Osteoblast (primary cell): ENCODE results near the gene NCEH1. TPM values are rescaled to one million over a fixed set of nuclear protein-coding genes. Genes with fewer than 3 reads are reported as not detected.
"Not testable (repeated sequence)": the region's sequence is repeated elsewhere in the genome, so short reads cannot be mapped to it uniquely, and the experiment has no call there.

Experiments
- DNase-seq: peaks from one replicate; pipeline ENCODE4 v3.0.0; 2011; ENCODE audit warnings: low spot score, mixed read lengths; ENCODE audit not compliant: insufficient read length; ENCODE audit errors: missing footprints
- H2AFZ ChIP-seq: 2 replicates; pipeline ENCODE4 v1.6.0; 2011; ENCODE audit warnings: mild to moderate bottlenecking, low read length
- H3K27ac ChIP-seq: 2 replicates; pipeline ENCODE4 v1.5.1; 2011; ENCODE audit warnings: mild to moderate bottlenecking, low read depth, low read length, moderate library complexity
- H3K27me3 ChIP-seq: 2 replicates; pipeline ENCODE4 v1.6.0; 2012; ENCODE audit warnings: mild to moderate bottlenecking, control low read depth, inconsistent platforms, low read length, moderate library complexity; ENCODE audit not compliant: insufficient read depth
- H3K36me3 ChIP-seq: 2 replicates; pipeline ENCODE4 v1.5.1; 2011; ENCODE audit warnings: mild to moderate bottlenecking, low read length, control low read depth, moderate library complexity; ENCODE audit not compliant: insufficient read depth
- H3K4me1 ChIP-seq: 2 replicates; pipeline ENCODE4 v1.5.1; 2011; ENCODE audit warnings: mild to moderate bottlenecking, low read length, control low read depth, moderate library complexity; ENCODE audit not compliant: insufficient read depth
- H3K4me2 ChIP-seq: 2 replicates; pipeline ENCODE4 v1.6.0; 2011; ENCODE audit warnings: mild to moderate bottlenecking, low read length; ENCODE audit not compliant: insufficient read depth
- H3K4me3 ChIP-seq: fragments of 200-600 bp; sonication (generic); 3 replicates; pipeline ENCODE4 v1.5.1; 2012; ENCODE audit warnings: mild to moderate bottlenecking, low read length, inconsistent platforms; ENCODE audit not compliant: insufficient read depth
- H3K79me2 ChIP-seq: 2 replicates; pipeline ENCODE4 v1.6.0; 2012; ENCODE audit warnings: mild to moderate bottlenecking, low read length, control low read depth, inconsistent platforms; ENCODE audit not compliant: insufficient read depth
- H3K9me3 ChIP-seq: 2 replicates; pipeline ENCODE4 v1.5.1; 2011; ENCODE audit warnings: low read depth, low read length, control low read depth
- H4K20me1 ChIP-seq: 2 replicates; pipeline ENCODE4 v1.6.0; 2012; ENCODE audit warnings: mild to moderate bottlenecking, low read length, control low read depth; ENCODE audit not compliant: insufficient read depth
- total RNA-seq: library from RNA; depleted of rRNA; stranded (reverse); fragments of >200 nt; gene quantifications from 2 replicates; pipeline ENCODE4 v1.2.3, GENCODE V29; 2012
- TF ChIP-seq, protein P1 (sequence below): IDR thresholded peaks from 2 replicates; pipeline ENCODE4 v1.5.1; 2011; ENCODE audit warnings: mild to moderate bottlenecking, low read depth, low read length, moderate library complexity; ENCODE audit errors: extremely low read depth

NCEH1 gene
- total RNA-seq, 1 donor: 10.9 TPM

DNA sequence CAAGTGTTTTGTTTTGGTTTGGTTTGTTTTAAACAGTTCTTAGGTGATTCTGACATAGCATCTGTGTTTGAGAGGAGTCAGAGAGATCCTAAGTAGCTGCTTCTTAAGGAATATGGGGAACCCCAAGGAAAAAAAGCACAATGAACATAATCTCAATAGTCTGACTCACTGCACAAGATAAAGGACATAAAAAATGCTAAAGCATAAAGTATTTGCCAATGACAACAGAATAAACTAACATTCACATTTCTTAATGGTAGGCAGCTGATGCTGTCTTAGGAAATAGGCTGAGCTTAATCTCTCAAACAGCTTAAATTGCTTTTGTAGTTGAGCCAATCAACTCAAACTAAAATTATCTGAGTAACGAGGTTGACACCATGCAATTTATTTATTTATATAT, 2.9 kb downstream of the NCEH1 start:
- Histone ChIP-seq H3K4me1 (peaks cover 22% of the 10 kb centered on the region), H2AFZ (no peak overlapping the region), H3K4me3 (no peak overlapping the region), H3K27me3 (no peaks in the 10 kb centered on the region), H3K79me2 (peaks cover 71% of the 10 kb centered on the region), H3K36me3 (no peaks in the 10 kb centered on the region), H3K4me2 (peak overlapping the region; percentile 83), H3K27ac (peak overlapping the region; percentile 97), H3K9me3 (no peaks in the 10 kb centered on the region), H4K20me1 (peaks cover 5% of the 10 kb centered on the region)
- TF ChIP-seq, protein P1, sequence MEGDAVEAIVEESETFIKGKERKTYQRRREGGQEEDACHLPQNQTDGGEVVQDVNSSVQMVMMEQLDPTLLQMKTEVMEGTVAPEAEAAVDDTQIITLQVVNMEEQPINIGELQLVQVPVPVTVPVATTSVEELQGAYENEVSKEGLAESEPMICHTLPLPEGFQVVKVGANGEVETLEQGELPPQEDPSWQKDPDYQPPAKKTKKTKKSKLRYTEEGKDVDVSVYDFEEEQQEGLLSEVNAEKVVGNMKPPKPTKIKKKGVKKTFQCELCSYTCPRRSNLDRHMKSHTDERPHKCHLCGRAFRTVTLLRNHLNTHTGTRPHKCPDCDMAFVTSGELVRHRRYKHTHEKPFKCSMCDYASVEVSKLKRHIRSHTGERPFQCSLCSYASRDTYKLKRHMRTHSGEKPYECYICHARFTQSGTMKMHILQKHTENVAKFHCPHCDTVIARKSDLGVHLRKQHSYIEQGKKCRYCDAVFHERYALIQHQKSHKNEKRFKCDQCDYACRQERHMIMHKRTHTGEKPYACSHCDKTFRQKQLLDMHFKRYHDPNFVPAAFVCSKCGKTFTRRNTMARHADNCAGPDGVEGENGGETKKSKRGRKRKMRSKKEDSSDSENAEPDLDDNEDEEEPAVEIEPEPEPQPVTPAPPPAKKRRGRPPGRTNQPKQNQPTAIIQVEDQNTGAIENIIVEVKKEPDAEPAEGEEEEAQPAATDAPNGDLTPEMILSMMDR: no peak
- peak; percentile 89 for DNase-seq

DNA sequence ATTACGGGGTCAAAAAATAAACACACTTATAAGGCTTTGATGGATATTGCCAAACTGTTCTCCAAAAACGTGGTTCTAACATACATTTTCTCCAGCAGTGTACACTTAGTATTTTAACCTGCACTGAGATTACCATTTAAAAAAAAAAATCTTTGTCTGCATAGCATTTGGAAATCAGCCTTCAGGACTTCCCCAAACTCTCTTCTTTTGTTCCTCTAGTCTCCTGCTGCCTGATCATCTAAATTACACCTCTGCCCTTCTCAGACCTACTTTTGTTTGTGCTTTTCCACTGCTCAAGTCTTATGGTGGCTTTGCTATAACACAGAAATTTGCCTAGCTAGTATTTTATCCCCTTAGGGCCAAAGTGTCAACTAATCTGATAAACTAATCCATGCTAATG, 3.8 kb downstream of the NCEH1 start:
- peaks cover 21% of the 10 kb centered on the region for H3K4me1 ChIP-seq
- TF ChIP-seq, protein P1: no peak
- H4K20me1 ChIP-seq: peaks cover 5% of the 10 kb centered on the region
- H2AFZ ChIP-seq: no peak overlapping the region
- peaks cover 80% of the 10 kb centered on the region for H3K79me2 ChIP-seq
- no peaks in the 10 kb centered on the region for H3K27me3 ChIP-seq
- H3K4me2 ChIP-seq: no peak overlapping the region
- no peak overlapping the region for H3K27ac ChIP-seq
- H3K9me3 ChIP-seq: no peaks in the 10 kb centered on the region
- no peak overlapping the region for H3K4me3 ChIP-seq
- no peak for DNase-seq
- H3K36me3 ChIP-seq: no peaks in the 10 kb centered on the region

DNA sequence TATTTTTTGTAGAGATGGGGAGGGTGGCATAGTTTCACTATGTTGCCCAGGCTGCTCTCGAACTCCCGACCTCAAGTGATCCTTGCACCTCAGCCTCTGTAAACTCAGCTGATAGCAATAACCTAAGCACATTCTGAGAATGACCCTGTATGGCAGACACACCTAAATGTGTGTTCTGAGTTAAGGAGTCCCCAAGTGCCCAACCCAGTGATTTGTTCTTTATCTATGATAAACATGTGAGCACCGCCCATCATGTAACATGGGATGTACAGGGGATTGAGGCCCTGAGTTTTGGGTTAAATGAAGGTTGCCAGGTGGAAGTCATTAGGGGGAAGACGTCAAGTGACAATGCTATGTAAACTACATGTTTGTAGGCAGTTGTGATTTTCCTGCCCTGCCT, 5.7 kb downstream of the NCEH1 start:
- peaks cover 13% of the 10 kb centered on the region for H3K4me1 ChIP-seq
- H3K36me3 ChIP-seq: no peaks in the 10 kb centered on the region
- H3K4me3 ChIP-seq: no peak overlapping the region
- peaks cover 5% of the 10 kb centered on the region for H4K20me1 ChIP-seq
- no peaks in the 10 kb centered on the region for H3K27me3 ChIP-seq
- DNase-seq: no peak
- no peaks in the 10 kb centered on the region for H3K9me3 ChIP-seq
- H3K27ac ChIP-seq: no peak overlapping the region
- peaks cover 95% of the 10 kb centered on the region for H3K79me2 ChIP-seq
- H2AFZ ChIP-seq: no peak overlapping the region
- TF ChIP-seq, protein P1: no peak
- H3K4me2 ChIP-seq: no peak overlapping the region

DNA sequence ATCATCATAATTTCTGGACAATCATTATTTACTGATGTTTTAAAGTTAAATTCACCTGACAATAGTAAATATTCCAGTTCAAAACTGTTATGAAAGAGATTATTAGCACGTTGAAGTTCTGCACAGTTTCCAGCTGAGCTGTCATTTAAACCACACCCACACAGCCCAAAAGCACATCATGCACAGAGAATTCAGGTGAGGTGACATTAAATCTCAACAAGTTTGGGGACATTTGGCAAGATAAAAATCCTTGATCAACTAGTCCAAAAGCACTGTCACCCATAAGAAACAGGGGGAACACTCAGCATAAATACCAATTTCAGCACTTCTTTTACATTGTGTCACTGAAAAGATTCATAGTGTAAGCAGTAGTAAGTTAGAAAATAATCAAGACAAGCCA, 6.9 kb downstream of the NCEH1 start:
- TF ChIP-seq, protein P1: no peak

DNA sequence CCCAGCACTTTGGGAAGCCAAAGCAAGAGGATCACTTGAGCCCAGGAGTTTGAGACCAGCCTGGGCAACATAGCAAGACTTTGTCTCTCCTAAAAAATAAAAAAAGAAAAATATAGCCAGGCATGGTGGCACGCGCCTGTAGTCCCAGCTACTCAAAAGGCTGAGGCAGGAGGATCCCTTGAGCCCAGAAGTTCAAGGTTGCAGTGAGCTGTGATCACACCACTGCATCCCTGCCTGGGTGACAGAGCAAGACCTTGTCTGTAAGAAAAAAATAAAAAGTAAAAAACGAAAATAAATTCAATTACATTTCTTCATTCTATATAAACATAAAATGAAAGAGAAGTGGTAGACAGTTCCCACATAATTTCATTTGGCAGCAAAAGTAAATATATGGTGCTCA, 8.1 kb downstream of the NCEH1 start:
- H3K4me2 ChIP-seq, H3K4me1 ChIP-seq: not testable (repeated sequence)
- H3K79me2 ChIP-seq: peaks cover 95% of the 10 kb centered on the region

More for the DNA sequence above, 6.9 kb downstream of the NCEH1 start:
- peaks cover 95% of the 10 kb centered on the region for H3K79me2 ChIP-seq
- no peak overlapping the region for H2AFZ ChIP-seq
- H3K4me2 ChIP-seq: no peak overlapping the region
- H3K9me3 ChIP-seq: no peaks in the 10 kb centered on the region
- peaks cover 3% of the 10 kb centered on the region for H4K20me1 ChIP-seq
- H3K4me1 ChIP-seq: peaks cover 8% of the 10 kb centered on the region
- no peaks in the 10 kb centered on the region for H3K36me3 ChIP-seq
- H3K4me3 ChIP-seq: no peak overlapping the region
- H3K27me3 ChIP-seq: no peaks in the 10 kb centered on the region
- H3K27ac ChIP-seq: no peak overlapping the region
- no peak for DNase-seq

More for the DNA sequence above, 8.1 kb downstream of the NCEH1 start:
- H3K27me3 ChIP-seq, H3K36me3 ChIP-seq, DNase-seq, H3K4me3 ChIP-seq, H4K20me1 ChIP-seq, H3K27ac ChIP-seq, H2AFZ ChIP-seq, H3K9me3 ChIP-seq: not testable (repeated sequence)
